Mucosa of descending colon (tissue), 3 donors: Measurements from ENCODE around the gene TMEM201. TPM values are rescaled to one million over a fixed set of nuclear protein-coding genes. Genes with fewer than 3 reads are reported as not detected.

Experiments used
- ATAC-seq: fragments of 200-7000 bp; cut with Tn5 transposase; one replicate; pipeline ENCODE4 v1.9.1; 2020; ENCODE audit warnings: mild to moderate bottlenecking, moderate library complexity
- DNase-seq, 3 donors: peaks; one replicate each; pipeline ENCODE4 v3.0.0-alpha.2; 2020
- H3K36me3 ChIP-seq: fragments of 200-600 bp; one replicate; pipeline ENCODE4 v1.8.0; 2021; ENCODE audit warnings: low read depth, mild to moderate bottlenecking
- H3K4me1 ChIP-seq: fragments of 200-600 bp; one replicate; pipeline ENCODE4 v1.8.0; 2021; ENCODE audit warnings: low read depth, mild to moderate bottlenecking
- H3K4me3 ChIP-seq: fragments of 200-600 bp; one replicate; pipeline ENCODE4 v1.8.0; 2021; ENCODE audit warnings: mild to moderate bottlenecking
- H3K9me3 ChIP-seq: fragments of 200-600 bp; one replicate; pipeline ENCODE4 v1.8.0; 2021; ENCODE audit warnings: mild to moderate bottlenecking
- intact Hi-C, 2 donors: fragments of 100-400 bp; cut with DNase I in 1 of 2; cut with micrococcal nuclease in 1 of 2; formaldehyde crosslinking; loops; one replicate each; pipeline versions ENCODE4 v1.11.0 to v1.11.1; 2022; cut with DNase I, micrococcal nuclease
- total RNA-seq, 3 donors: library from RNA; stranded (reverse); fragmentation: NEBNext Ultra II Directional in 2 of 3; extraction: Animal tissue kit (Norgen Biotek cat#: 25700) in 2 of 3; gene quantifications; one replicate each; pipeline versions ENCODE4 v1.2.1 to v1.2.4, GENCODE V29; 2021 to 2023
- TF ChIP-seq, protein P1 (sequence below): fragments of 200-600 bp; IDR thresholded peaks from one replicate; pipeline ENCODE4 v1.8.0; 2022; ENCODE audit warnings: antibody characterized with exemption, mild to moderate bottlenecking
- donor health status: DM: no; HTN: no; CAD: no; lungs with moderate emphysema.
- donor health status: DM: no; HTN: no; CAD: no.
- donor health status: DM: no; HTN: yes; CAD: no.

TMEM201 gene
- total RNA-seq, 3 donors from 2014 or later: 8.1 to 12.1 (median 8.4) TPM

DNA sequence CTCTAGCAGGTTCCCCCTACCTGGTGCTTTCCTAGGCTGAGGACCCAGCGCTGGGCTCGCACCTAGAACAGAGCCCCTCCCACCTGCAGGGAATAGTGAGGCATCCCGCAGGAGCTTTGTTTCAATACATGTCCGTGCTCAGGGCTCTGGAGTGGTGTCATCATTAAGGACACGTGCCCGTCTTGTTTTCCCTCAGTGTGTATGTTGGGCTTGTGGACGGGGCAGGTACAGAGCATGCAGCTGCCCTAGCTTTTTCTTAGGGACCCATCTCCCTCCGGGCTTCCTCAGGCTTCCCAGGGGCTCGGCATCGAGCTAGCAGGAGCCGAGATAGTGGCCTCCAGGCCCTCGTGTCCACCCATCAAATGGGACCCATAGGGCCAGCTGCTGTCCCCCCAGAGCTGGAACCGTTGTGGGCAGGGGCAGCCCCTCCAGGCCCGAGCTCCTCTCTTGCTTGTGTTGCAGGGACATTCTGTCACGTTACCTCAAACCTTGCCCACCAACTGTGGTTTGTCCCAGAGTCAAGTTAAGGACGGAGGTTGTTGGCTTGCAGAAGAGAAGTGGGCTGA lies 3.9 kb downstream of the TMEM201 start:
- DNase-seq: peak in 1 of 3 donors; percentile 37
- H3K36me3 ChIP-seq: no peaks in the 10 kb centered on the region
- TF ChIP-seq, protein P1, sequence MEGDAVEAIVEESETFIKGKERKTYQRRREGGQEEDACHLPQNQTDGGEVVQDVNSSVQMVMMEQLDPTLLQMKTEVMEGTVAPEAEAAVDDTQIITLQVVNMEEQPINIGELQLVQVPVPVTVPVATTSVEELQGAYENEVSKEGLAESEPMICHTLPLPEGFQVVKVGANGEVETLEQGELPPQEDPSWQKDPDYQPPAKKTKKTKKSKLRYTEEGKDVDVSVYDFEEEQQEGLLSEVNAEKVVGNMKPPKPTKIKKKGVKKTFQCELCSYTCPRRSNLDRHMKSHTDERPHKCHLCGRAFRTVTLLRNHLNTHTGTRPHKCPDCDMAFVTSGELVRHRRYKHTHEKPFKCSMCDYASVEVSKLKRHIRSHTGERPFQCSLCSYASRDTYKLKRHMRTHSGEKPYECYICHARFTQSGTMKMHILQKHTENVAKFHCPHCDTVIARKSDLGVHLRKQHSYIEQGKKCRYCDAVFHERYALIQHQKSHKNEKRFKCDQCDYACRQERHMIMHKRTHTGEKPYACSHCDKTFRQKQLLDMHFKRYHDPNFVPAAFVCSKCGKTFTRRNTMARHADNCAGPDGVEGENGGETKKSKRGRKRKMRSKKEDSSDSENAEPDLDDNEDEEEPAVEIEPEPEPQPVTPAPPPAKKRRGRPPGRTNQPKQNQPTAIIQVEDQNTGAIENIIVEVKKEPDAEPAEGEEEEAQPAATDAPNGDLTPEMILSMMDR: no peak
- no peak for ATAC-seq
- intact Hi-C loops: no loop called here
- no peak overlapping the region for H3K4me3 ChIP-seq
- H3K4me1 ChIP-seq: peaks cover 16% of the 10 kb centered on the region
- no peaks in the 10 kb centered on the region for H3K9me3 ChIP-seq

DNA sequence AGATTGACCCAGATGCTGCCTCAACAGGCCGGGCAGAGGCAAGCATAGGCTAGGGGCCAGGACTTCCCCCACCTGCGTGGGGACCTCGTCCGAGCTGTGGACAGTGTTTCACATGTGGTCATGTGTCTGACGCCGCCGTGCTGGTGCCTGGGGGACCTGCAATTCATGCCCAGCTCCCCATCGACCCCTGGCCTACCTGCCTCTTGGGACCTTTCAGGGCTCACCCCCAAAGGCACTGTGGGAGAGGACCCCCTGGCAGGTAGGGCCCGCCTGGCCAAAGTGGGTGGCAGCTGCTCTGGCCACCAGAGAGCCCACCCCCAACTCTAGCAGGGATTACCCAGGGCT lies 4.4 kb downstream of the TMEM201 start:
- TF ChIP-seq, protein P1: no peak
- intact Hi-C loops: no loop called here
- Histone ChIP-seq H3K9me3 (no peaks in the 10 kb centered on the region), H3K36me3 (no peaks in the 10 kb centered on the region), H3K4me3 (no peak overlapping the region), H3K4me1 (peaks cover 16% of the 10 kb centered on the region)
- DNase-seq (peak in 1 of 3 donors; percentile 48), ATAC-seq (no peak)

DNA sequence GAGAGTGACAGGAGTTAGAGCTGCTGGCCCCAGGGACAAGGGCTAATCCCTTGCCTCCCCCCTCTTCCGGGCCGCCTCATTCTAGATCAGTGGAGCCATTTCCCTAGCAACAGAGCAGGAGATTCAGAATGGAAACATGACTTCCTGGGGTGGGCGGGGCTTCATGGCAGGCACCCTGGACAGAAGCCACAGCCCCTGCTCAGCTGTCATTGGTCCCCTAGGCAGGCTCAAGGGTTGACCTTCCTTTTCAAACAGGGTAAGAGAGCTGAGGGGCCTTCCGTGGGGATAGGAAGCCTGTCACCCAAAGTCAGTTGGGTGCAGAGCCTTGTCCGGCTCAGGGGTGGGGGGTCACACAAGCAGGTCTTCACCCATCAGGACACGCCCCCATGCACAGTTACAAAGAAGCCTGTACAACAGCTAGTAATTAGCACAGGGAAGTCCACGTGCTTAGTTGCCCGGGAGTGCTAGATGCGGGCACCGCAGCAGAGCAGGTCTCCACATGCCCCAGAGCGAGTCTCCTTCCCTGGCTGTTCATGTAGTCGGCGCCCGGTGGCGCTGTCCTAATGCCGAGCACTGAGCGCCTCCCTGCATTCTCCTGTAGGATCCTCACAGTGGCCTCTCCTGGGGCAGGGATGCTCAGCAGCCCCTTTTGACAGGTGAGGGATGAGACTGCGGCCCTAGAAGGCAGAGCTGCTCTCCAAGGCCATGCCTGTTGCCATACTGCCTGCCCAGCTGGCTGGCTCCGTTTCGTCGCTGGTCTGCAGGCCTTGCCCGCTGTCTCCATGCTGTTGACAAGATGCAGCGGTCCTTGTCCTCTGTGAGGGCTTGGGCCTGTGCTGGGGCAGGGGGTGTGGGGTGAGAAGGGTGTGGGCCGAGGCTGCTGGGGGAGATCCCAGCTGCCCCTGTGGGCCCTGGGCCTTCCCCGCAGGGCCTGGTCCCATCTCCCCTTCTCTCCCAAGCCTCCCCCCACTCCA lies 5.1 kb downstream of the TMEM201 start:
- H3K36me3 ChIP-seq: no peaks in the 10 kb centered on the region
- intact Hi-C loops: no loop called here
- peak; percentile 52 to 61 (median 60) for DNase-seq
- H3K9me3 ChIP-seq: no peaks in the 10 kb centered on the region
- TF ChIP-seq, protein P1: no peak
- ATAC-seq: peak; percentile 11
- H3K4me3 ChIP-seq: no peak overlapping the region
- peaks cover 16% of the 10 kb centered on the region for H3K4me1 ChIP-seq

DNA sequence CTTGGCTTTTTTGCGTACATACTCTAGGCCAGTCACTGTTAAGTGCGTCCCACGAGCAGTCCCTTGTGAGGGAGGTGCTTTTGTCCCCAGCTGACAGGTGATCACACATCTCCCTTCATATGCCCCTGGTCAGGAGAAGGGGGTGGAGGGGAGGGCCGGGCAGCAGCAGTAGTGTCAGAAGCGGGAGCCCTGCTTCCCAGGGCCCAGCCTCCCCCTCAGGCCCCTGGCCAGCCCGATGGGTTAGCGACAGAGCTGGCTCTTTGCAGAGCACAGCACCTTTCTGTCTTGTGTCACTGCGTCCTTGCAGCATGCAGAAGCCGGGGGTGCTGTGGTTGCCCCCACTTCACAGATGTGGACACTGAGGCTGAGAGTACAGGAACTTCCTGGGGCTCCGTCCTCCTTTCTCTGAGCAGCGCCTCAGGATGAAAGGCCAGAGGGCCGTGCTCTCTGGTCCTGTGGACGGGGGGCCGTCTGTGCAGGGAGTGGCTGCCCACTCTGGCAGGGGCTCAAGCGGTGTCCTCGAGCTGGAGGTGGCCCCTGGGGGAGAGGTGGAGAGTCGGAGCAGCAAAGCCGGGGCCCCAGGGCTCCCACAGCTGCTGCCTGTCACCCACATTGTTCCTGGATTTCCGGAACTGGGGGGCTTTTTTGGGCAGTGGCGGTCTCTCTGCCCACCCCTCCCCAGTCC lies 5.9 kb downstream of the TMEM201 start:
- H3K36me3 ChIP-seq: no peaks in the 10 kb centered on the region
- DNase-seq (peak in 1 of 3 donors; percentile 35), ATAC-seq (no peak)
- no peak overlapping the region for H3K4me3 ChIP-seq
- H3K4me1 ChIP-seq: peaks cover 13% of the 10 kb centered on the region
- intact Hi-C loops: no loop called here
- no peaks in the 10 kb centered on the region for H3K9me3 ChIP-seq
- TF ChIP-seq, protein P1: no peak

DNA sequence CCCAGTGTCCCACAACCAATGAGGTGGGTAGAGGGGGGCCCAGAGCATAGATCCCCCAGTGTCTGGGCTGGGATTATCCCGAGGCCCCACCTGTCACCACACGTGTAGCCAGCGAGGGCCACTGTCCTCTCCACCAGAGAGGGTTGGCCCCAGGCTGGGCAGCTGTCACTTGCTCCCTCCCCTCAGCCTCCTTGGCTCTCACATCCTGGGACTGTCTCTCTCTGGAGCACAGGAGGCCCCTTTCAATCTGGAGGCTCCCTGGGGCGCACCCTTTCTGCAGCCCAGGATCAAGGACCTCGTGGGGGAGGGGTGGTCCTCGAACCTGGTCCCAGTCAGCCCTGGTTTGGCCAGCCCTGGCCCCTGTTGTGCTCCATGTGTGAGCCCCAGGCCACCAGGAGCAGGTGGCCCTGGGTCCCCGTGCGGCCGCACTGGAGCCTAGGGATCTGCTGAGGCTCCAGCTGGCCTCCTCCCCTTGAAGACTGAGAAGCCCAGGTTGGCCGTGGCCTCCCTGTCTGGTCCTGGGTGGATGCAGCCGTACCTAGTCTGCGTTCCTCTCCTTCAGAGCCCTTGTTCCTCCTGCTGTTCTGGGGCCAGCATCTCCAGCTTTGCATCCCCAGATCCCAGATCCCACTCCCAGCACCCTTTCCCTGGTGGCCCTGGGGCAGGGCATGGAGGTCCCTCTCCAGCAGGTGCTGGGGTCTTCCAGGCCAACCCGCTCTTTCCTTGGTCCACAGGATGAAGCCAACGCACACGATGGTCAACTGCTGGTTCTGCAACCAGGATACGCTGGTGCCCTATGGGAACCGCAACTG lies 6.7 kb downstream of the TMEM201 start:
- peaks cover 5% of the 10 kb centered on the region for H3K4me1 ChIP-seq
- TF ChIP-seq, protein P1: no peak
- H3K9me3 ChIP-seq: no peaks in the 10 kb centered on the region
- intact Hi-C loops: no loop called here
- DNase-seq (peak in 1 of 3 donors; percentile 41), ATAC-seq (no peak)
- H3K4me3 ChIP-seq: no peak overlapping the region
- H3K36me3 ChIP-seq: no peaks in the 10 kb centered on the region
